SK-N-SH (cell line): ENCODE results near the gene DPP10. TPM values are rescaled to one million over a fixed set of nuclear protein-coding genes. Genes with fewer than 3 reads are reported as not detected.

Experiments
- CTCF ChIA-PET: fragments of 300-600, 350-600 bp; formaldehyde crosslinking; extraction: SDS; loops from one replicate; lab custom pipeline; 2021; lab: Yijun Ruan, JAX
- POLR2A ChIA-PET: fragments of 350-600 bp; sonication (Branson Sonifier 250); formaldehyde crosslinking; extraction: SDS; loops from one replicate; lab custom pipeline; 2020; ENCODE audit warnings: antibody characterized with exemption, inconsistent platforms; lab: Yijun Ruan, JAX
- DNase-seq: peaks from one replicate; pipeline ENCODE4 v3.0.0; 2012
- H2AFZ ChIP-seq: fragments of 200-600 bp; sonication (generic); 2 replicates; pipeline ENCODE4 v1.8.1; 2016; ENCODE audit warnings: antibody characterized with exemption, mild to moderate bottlenecking, low read depth
- H3F3A ChIP-seq: fragments of 200-600 bp; sonication (generic); replicated peaks from 2 replicates; pipeline ENCODE3; 2016; ENCODE audit warnings: antibody characterized with exemption, mild to moderate bottlenecking; ENCODE audit not compliant: insufficient read depth
- H3K27ac ChIP-seq, 2 experiments: fragments of 200-500 bp in 1 of 2; fragments of 200-600 bp in 1 of 2; sonication (Bioruptor generic) in 1 of 2; sonication (generic), shearing (Covaris generic) in 1 of 2; 2 replicates each; pipeline versions ENCODE4 v1.5.1 to v1.6.1; 2014 to 2016; ENCODE audit warnings: low read depth in 2 of 2, inconsistent platforms in 1 of 2, low read length in 1 of 2, mild to moderate bottlenecking in 1 of 2, mixed read lengths in 1 of 2
- H3K27me3 ChIP-seq: fragments of 200-600 bp; sonication (generic), shearing (Covaris generic); 2 replicates; pipeline ENCODE4 v1.6.1; 2016; ENCODE audit warnings: mixed run types; ENCODE audit not compliant: insufficient read depth
- H3K36me3 ChIP-seq, 2 experiments: fragments of 200-500 bp in 1 of 2; fragments of 200-600 bp in 1 of 2; sonication (Bioruptor generic) in 1 of 2; sonication (generic) in 1 of 2; replicated peaks in 1 of 2; 2 replicates each; pipeline versions ENCODE3 to v1.5.1; 2014 to 2016; ENCODE audit warnings: low read length in 1 of 2, mild to moderate bottlenecking in 1 of 2; ENCODE audit not compliant: insufficient read depth in 2 of 2, control insufficient read depth in 1 of 2
- H3K4me1 ChIP-seq, 2 experiments: fragments of 200-500 bp in 1 of 2; fragments of 200-600 bp in 1 of 2; sonication (Bioruptor generic) in 1 of 2; sonication (generic), shearing (Covaris generic) in 1 of 2; 2 replicates each; pipeline versions ENCODE4 v1.5.1 to v1.6.1; 2014 to 2016; ENCODE audit warnings: low read depth in 1 of 2, low read length in 1 of 2, mixed run types in 1 of 2; ENCODE audit not compliant: insufficient read depth in 2 of 2, control insufficient read depth in 1 of 2
- H3K4me2 ChIP-seq: fragments of 200-600 bp; sonication (generic), shearing (Covaris generic); 2 replicates; pipeline ENCODE4 v1.6.1; 2017; ENCODE audit warnings: mixed run types
- H3K4me3 ChIP-seq, 2 experiments: fragments of 200-500 bp in 1 of 2; fragments of 200-600 bp in 1 of 2; sonication (Bioruptor generic) in 1 of 2; sonication (generic), shearing (Covaris generic) in 1 of 2; 2 replicates each; pipeline versions ENCODE4 v1.5.1 to v1.8.1; 2014 to 2016; ENCODE audit warnings: low read depth in 2 of 2, inconsistent platforms in 1 of 2, low read length in 1 of 2, mild to moderate bottlenecking in 1 of 2, mixed read lengths in 1 of 2, moderate library complexity in 1 of 2
- H3K79me2 ChIP-seq: fragments of 200-600 bp; sonication (generic); 2 replicates; pipeline ENCODE4 v1.8.1; 2017; ENCODE audit warnings: mild to moderate bottlenecking; ENCODE audit not compliant: insufficient read depth
- H3K9ac ChIP-seq: fragments of 200-600 bp; sonication (generic); 2 replicates; pipeline ENCODE4 v1.6.1; 2017; ENCODE audit warnings: mixed run types
- H3K9me2 ChIP-seq: fragments of 200-600 bp; sonication (generic); 2 replicates; pipeline ENCODE4 v1.6.1; 2017; ENCODE audit warnings: mixed run types
- H3K9me3 ChIP-seq: fragments of 200-600 bp; sonication (generic); 2 replicates; pipeline ENCODE4 v1.6.1; 2017; ENCODE audit warnings: mixed run types, mild to moderate bottlenecking, moderate library complexity
- H4K20me1 ChIP-seq: fragments of 200-600 bp; sonication (generic); 2 replicates; pipeline ENCODE4 v1.6.1; 2017; ENCODE audit warnings: mild to moderate bottlenecking, mixed run types; ENCODE audit not compliant: insufficient read depth
- CHD2 ChIP-seq: fragments of 150-350 bp; IDR thresholded peaks from 2 replicates; pipeline ENCODE4 v1.6.1; 2018; ENCODE audit warnings: low read length; ENCODE audit not compliant: partially characterized antibody
- EP300 ChIP-seq, 2 experiments: IDR thresholded peaks; 2 replicates each; pipeline versions ENCODE4 v1.4.0 to v1.6.1; 2012; ENCODE audit warnings: borderline replicate concordance in 1 of 2, low read depth in 1 of 2, low read length in 1 of 2
- FOSL2 ChIP-seq: IDR thresholded peaks from 2 replicates; pipeline ENCODE4 v1.4.0; 2012; ENCODE audit warnings: low read depth, mild to moderate bottlenecking, moderate library complexity, borderline replicate concordance
- FOXJ3 ChIP-seq: sonication (generic); formaldehyde crosslinking; IDR thresholded peaks from 2 replicates; pipeline ENCODE4 v1.5.1; 2020; ENCODE audit warnings: mild to moderate bottlenecking, missing genetic modification reagents
- FOXM1 ChIP-seq: IDR thresholded peaks from 2 replicates; pipeline ENCODE4 v1.4.0; 2012; ENCODE audit warnings: low read depth, mild to moderate bottlenecking
- GABPA ChIP-seq: IDR thresholded peaks from 2 replicates; pipeline ENCODE4 v1.4.0; 2012; ENCODE audit warnings: low read depth, mild to moderate bottlenecking
- JUND ChIP-seq: IDR thresholded peaks from 2 replicates; pipeline ENCODE4 v1.4.0; 2012
- PBX3 ChIP-seq: IDR thresholded peaks from 2 replicates; pipeline ENCODE4; 2012
- POLR2AphosphoS5 ChIP-seq: IDR thresholded peaks from 2 replicates; pipeline ENCODE4 v1.6.1; 2012; ENCODE audit warnings: low read depth, low read length
- REST ChIP-seq: IDR thresholded peaks from 2 replicates; pipeline ENCODE4 v1.6.1; 2012; ENCODE audit warnings: mild to moderate bottlenecking, low read depth, low read length, moderate library complexity
- RFX5 ChIP-seq: IDR thresholded peaks from 2 replicates; pipeline ENCODE4 v1.6.1; 2012; ENCODE audit warnings: mild to moderate bottlenecking, improper control_type of control experiment, low read length
- RXRA ChIP-seq: IDR thresholded peaks from 2 replicates; pipeline ENCODE4 v1.4.0; 2012; ENCODE audit warnings: low read depth, mild to moderate bottlenecking, borderline replicate concordance
- SIN3A ChIP-seq: IDR thresholded peaks from 2 replicates; pipeline ENCODE4 v1.6.1; 2012; ENCODE audit warnings: low read depth, mild to moderate bottlenecking, low read length, moderate library complexity, borderline replicate concordance
- TCF12 ChIP-seq: IDR thresholded peaks from 2 replicates; pipeline ENCODE4 v1.4.0; 2012
- USF1 ChIP-seq: IDR thresholded peaks from 2 replicates; pipeline ENCODE4 v1.4.0; 2012; ENCODE audit warnings: low read depth, borderline replicate concordance
- ZBTB33 ChIP-seq: IDR thresholded peaks from 2 replicates; pipeline ENCODE4 v1.4.0; 2012; ENCODE audit warnings: low read depth, borderline replicate concordance
- WGBS: methylation state at CpG from one replicate; pipeline ENCODE4 v1.1.6; 2017; ENCODE audit warnings: low lambda C conversion rate; 5-methylcytosine and 5-hydroxymethylcytosine counted together
- polyA plus RNA-seq, 3 experiments: library from polyadenylated mRNA; depleted of rRNA; stranded (reverse); fragments of >200 nt; gene quantifications; 2 replicates each; pipeline ENCODE4 v1.2.3, GENCODE V29; 2012
- TF ChIP-seq, protein P1 (sequence below): fragments of 150-350 bp; IDR thresholded peaks from 2 replicates; pipeline ENCODE4 v1.6.1; 2016; ENCODE audit warnings: mild to moderate bottlenecking, low read depth, low read length

Gene DPP10
- polyA plus RNA-seq, 1 of the 3 experiments (the other 2 are of a cell fraction) = not detected

GRCh38 chr2:114810092-114810491 lies 367.7 kb downstream of the DPP10 start:
- Histone ChIP-seq H3K79me2 (no peaks in the 10 kb centered on the region), H3F3A (no peaks in the 10 kb centered on the region), H3K27me3 (no peaks in the 10 kb centered on the region), H3K36me3 (no peaks in the 10 kb centered on the region), H3K4me1 (no peaks in the 10 kb centered on the region), H3K9me2 (no peaks in the 10 kb centered on the region), H3K27ac (no peak overlapping the region), H3K9ac (no peak overlapping the region), H2AFZ (no peak overlapping the region), H4K20me1 (no peaks in the 10 kb centered on the region), H3K9me3 (no peaks in the 10 kb centered on the region), H3K4me3 (no peak overlapping the region), H3K4me2 (no peak overlapping the region)
- TF ChIP-seq FOXJ3 (no peak), RXRA (no peak), FOSL2 (no peak), POLR2AphosphoS5 (no peak), PBX3 (no peak), REST (no peak), FOXM1 (no peak), JUND (no peak), EP300 (IDR thresholded peaks at IDR 0.05; ENCODE audit: borderline replicate concordance in 1 of 2, low read depth in 1 of 2, low read length in 1 of 2) (no peak), ZBTB33 (no peak), USF1 (no peak), CHD2 (no peak), GABPA (no peak), TCF12 (no peak), SIN3A (no peak), RFX5 (no peak)
- TF ChIP-seq, protein P1, sequence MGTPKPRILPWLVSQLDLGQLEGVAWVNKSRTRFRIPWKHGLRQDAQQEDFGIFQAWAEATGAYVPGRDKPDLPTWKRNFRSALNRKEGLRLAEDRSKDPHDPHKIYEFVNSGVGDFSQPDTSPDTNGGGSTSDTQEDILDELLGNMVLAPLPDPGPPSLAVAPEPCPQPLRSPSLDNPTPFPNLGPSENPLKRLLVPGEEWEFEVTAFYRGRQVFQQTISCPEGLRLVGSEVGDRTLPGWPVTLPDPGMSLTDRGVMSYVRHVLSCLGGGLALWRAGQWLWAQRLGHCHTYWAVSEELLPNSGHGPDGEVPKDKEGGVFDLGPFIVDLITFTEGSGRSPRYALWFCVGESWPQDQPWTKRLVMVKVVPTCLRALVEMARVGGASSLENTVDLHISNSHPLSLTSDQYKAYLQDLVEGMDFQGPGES = no peak
- ChIA-PET CTCF (no interaction called here), POLR2A (no interaction called here)
- 19% methylated on average over 5 of the region's 5 CpGs for WGBS
- DNase-seq = no peak
